HFF-Myc (cell line): ENCODE results near the gene OR52N2.

ENCODE experiments used
- DNase-seq: peaks from one replicate; pipeline ENCODE4 v3.0.0-alpha.2; 2011; ENCODE audit warnings: low read depth; ENCODE audit errors: extremely low read depth
- H3K4me3 ChIP-seq: replicated peaks from 2 replicates; pipeline ENCODE4 v1.5.1; 2011; ENCODE audit warnings: low read depth, mild to moderate bottlenecking, control low read depth, low read length
- CTCF ChIP-seq: IDR thresholded peaks from 2 replicates; pipeline ENCODE4 v1.5.1; 2012; ENCODE audit warnings: mild to moderate bottlenecking, low read depth, low read length, control low read depth; ENCODE audit errors: missing control alignments

The OR52N2 gene

DNA sequence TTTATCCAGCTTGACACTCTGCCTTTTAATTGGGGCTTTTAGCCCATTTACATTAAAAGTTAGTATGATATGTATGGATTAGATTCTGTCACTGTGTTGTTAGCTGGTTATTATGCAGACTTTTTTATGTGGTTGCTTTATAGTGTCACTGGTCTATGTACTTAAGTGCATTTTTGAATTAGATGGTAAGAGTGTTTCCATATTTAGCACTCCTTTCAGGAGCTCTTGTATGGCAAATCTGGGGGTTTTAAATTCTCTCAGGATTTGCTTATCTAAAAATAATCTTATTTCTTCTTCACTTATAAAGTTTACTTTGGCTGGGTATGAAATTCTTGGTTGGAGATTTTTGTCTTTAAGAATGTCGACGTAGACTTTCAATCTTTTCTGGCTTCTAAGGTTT, 29.0 kb downstream of the OR52N2 start:
- DNase-seq = no peak
- H3K4me3 ChIP-seq = no peak overlapping the region
- TF ChIP-seq CTCF = no peak

- no peak for DNase-seq
- no peak within 1 kb of the TSS for H3K4me3 ChIP-seq
- TF ChIP-seq CTCF = no peak
Observed at GRCh38 chr11:5841797-5842196, 33.1 kb downstream of the OR52N2 start, which contains the start of gene OR52E6. OR52E6 (minus strand) TSS chr11:5841897; CDS start chr11:5841897, 0 bp downstream.

- DNase-seq = no peak
- TF ChIP-seq CTCF = no peak
- H3K4me3 ChIP-seq = no peak overlapping the region
Observed at GRCh38 chr11:5846701-5847100, 38.0 kb downstream of the OR52N2 start.

- H3K4me3 ChIP-seq = no peak overlapping the region
- no peak for DNase-seq
- TF ChIP-seq CTCF = no peak
Observed at GRCh38 chr11:5847711-5848110, 39.0 kb downstream of the OR52N2 start.

- TF ChIP-seq CTCF = no peak
- DNase-seq = no peak
- H3K4me3 ChIP-seq = no peak overlapping the region
Observed at GRCh38 chr11:5851002-5851401, 42.3 kb downstream of the OR52N2 start.

- no peak within 1 kb of the TSS for H3K4me3 ChIP-seq
- TF ChIP-seq CTCF = no peak
- no peak for DNase-seq
Observed at GRCh38 chr11:5857590-5857989, 48.9 kb downstream of the OR52N2 start, which contains the start of gene OR52E8. OR52E8 (minus strand) TSS chr11:5857690; CDS start chr11:5857690, 0 bp downstream.

DNA sequence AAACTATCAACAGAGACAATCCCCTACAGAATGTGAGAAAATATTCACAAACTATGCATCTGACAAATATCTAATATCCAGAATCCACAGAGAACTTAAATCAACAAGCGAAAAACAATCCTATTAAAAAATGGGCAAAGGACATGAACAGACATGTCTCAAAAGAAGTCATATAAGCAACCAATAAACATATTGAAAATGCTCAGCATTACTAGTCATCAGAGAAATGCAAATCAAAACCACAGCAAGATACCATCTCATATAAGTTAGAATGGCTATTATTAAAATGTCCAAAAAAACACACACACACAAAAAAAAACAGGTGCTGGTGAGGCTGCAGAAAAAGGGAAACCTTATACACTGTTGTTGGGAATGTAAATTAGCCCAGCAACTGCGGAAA, 57.1 kb downstream of the OR52N2 start:
- H3K4me3 ChIP-seq = no peak overlapping the region
- no peak for DNase-seq
- no peak for TF ChIP-seq CTCF
